HG02870 (cell line): ENCODE results near the gene BTBD9.

ENCODE experiments used
- ATAC-seq: cut with Tn5 transposase; IDR thresholded peaks from one replicate; pipeline ENCODE4 v1.9.1; 2021; ENCODE audit warnings: mild to moderate bottlenecking, moderate library complexity; ENCODE audit not compliant: unreplicated experiment

The BTBD9 gene

GRCh38 chr6:38489951-38490350 lies 149.8 kb downstream of the BTBD9 start:
- no peak for ATAC-seq

DNA sequence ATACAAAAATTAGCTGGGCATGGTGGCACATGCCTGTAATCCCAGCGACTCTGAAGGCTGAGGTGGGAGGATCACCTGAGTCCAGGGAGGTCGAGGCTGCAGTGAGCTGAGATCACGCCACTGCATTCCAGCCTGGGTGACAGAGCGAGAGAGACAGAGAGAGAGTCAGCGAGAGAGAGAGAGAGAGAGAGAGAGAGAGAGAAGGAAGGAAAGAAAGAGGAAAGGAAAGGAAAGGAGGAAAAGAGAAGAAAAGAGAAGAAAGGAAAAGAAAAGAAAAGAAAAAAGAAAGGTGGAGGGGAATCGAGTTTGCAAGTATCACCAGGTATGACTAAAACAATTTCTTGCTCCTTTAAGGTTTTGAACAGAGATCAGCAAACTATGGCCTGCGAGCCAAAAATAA lies 152.3 kb downstream of the BTBD9 start:
- ATAC-seq: no peak

DNA sequence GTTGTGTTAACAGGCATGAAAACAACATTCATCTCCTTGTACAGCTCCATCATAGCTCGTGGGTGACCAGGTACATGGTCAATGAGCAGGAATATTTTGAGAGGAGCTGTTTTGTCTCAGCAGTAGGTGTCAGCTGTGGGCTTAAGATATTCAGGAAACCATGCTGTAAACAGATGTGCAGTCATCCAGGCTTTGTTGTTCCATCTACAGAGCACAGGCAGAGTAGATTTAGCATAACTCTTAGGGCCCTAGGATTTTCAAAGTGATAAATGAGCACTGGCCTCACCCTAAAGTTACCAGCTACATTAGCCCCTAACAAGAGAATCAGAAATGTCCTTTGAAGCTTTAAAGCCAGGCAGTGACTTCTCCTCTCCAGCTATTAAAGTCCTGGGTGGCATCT lies 154.2 kb downstream of the BTBD9 start:
- ATAC-seq: no peak

GRCh38 chr6:38484656-38485055 lies 155.1 kb downstream of the BTBD9 start:
- no peak for ATAC-seq

GRCh38 chr6:38483526-38483925 lies 156.2 kb downstream of the BTBD9 start:
- ATAC-seq: peak; percentile 80

GRCh38 chr6:38482466-38482865 lies 157.3 kb downstream of the BTBD9 start:
- ATAC-seq: no peak

DNA sequence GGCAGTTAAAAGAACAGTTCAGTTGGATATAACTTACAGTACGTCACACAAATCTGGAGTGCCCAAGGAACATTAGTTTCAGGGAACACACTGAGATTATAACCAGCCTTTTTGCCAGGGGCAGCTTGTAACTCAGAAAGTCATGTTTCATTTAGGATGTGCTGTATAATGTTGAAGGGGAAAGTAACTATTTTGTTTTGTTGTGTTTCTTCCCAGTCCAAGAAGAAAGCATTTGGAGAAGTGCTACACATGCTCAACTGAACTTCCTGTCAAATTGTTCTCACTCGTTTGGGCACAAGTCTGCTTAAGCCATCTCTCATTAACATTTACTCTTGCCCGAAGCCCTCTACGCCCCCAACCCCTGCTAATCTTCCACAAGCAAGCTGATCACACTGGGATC lies 157.9 kb downstream of the BTBD9 start:
- no peak for ATAC-seq

- no peak for ATAC-seq
Measured at GRCh38 chr6:38481211-38481836, 158.4 kb downstream of the BTBD9 start.

GRCh38 chr6:38480036-38480435 lies 159.7 kb downstream of the BTBD9 start:
- ATAC-seq: no peak

- ATAC-seq: no peak
Measured at GRCh38 chr6:38479331-38479730, 160.4 kb downstream of the BTBD9 start.

- no peak for ATAC-seq
Measured at GRCh38 chr6:38477680-38478260, 162.0 kb downstream of the BTBD9 start.

DNA sequence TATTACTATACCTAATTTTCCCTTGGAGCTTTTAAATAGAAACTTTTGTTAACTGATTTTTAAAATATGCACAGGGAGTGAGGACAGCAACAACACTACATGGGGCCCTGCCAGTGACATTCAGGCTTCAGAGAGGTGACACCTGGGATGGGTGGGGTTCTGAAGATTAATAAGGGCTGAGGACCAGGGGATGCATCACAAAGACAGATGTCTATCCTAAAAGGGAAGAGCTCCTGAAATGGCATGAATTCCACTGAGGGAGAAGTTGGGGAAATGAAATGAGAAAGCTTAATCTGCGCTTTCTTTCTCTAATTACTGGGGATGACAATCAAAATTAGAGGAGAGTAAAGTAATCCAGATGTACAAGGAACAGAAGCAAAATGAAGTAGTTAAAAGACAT lies 162.8 kb downstream of the BTBD9 start:
- no peak for ATAC-seq

GRCh38 chr6:38476141-38476540 lies 163.6 kb downstream of the BTBD9 start:
- no peak for ATAC-seq

DNA sequence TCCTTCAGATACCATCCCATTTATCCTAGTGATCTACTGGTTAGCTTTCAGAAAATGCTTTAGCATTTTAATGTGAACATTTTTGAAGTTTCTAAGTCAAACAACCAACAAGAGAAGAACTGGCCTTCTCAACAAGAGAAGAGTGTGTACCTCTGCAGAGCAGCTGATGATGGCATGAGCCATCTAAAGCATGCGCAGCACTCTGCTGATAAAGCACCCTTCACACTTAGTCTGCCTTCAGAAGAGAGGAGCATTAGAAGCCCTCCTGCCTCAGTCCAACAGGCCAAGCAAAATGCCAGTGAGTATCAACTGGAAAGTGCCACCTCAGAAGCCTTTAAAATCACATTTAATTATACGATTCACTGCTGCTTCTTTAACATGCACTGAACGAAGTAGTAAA lies 169.2 kb downstream of the BTBD9 start:
- no peak for ATAC-seq

- ATAC-seq: no peak
Measured at GRCh38 chr6:38467566-38467965, 172.2 kb downstream of the BTBD9 start.

GRCh38 chr6:38460186-38460585 lies 179.5 kb downstream of the BTBD9 start:
- no peak for ATAC-seq

DNA sequence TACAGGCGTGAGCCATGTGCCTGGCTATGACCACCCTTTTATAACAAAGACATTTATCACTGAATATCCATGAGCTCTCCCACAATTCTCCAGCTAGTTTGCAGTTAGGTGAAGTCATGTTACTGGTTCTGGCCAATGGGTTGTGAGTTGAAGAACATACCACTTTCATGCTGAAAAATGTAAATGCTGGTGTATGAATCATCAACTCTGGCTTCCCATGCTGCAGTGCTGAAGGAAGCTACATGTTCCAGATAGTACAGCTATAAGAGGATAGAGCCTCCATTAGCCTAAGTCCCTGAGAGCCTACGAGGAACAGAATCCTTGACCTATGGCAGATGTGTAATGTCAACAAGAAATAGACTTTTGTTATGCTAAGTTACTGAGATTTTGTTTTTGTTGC lies 180.4 kb downstream of the BTBD9 start:
- ATAC-seq: no peak

- no peak for ATAC-seq
Measured at GRCh38 chr6:38453861-38454260, 185.9 kb downstream of the BTBD9 start.

DNA sequence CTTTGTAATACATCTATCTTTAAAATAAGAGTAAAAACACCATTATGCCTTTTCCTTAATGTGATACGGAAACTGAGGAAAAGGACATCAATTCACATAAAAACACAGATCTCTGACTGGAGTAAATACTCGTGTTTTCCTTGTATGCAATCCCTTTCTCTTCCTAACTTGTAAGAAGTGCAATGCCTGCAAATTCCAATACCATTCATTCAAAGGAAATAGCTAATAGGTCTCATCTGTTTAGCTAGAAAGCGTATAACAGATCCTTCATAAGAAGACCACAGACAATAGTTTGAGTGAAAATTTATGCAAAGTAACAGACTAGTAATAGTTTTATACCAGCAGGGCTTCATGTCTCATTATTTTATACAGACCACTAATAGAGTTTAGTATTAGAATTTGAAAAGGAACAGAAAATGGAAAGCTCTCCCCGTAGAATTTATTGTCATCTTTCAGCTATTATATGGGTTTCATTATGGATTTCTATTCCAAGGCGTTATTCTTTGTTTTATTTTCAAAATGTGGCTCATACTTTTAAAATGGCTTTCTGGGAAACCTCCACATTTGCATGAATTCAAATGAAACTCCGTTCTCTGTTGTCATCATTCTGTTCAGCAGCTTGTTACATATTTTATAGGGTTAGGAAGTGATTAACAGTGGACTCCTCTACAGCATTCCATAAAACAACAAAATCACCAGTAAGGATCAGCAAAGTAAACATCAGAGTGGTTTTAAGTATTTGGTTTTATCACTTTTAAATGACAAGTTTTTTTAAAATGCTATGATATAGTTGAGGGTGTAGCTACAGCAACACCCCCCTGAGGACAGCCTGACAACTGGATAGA lies 186.7 kb downstream of the BTBD9 start:
- ATAC-seq: no peak

DNA sequence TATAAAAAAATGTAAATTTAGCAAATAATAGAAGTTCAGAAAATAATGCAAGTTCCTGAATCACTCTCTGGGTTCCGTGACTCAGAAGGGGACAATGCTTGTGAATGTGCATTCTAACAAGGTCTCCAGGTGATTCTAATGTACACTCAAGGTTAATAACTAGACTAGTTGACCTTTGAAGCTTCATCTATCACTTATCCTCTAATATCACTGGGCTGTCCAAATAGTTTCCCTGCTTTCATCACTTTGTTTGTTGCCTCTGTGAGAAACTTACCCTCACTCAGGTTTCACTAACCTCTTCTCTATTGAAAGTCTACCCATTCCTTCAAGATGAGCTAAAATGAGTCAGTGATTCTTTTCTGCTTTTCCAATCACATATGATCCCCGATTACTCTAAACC lies 189.0 kb downstream of the BTBD9 start:
- ATAC-seq: no peak

DNA sequence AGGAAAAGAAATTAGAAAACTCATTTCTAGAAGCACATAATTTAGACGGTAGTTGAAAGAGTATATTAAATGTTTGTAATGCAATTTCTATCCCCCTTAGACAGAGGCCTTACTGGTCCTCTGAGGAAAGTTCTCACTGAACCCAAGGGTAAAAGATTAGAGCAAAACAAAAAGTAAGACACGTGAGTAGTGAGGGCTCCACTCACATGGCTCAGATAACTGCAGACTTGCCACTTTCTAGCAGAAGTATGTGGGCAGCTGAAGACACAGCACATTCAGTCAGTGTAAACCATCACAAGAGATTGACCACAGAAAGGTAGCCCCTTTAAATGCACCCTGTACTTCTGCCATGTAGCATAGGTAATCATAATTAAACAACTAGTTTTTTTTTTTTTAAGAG lies 193.8 kb downstream of the BTBD9 start:
- ATAC-seq: no peak

DNA sequence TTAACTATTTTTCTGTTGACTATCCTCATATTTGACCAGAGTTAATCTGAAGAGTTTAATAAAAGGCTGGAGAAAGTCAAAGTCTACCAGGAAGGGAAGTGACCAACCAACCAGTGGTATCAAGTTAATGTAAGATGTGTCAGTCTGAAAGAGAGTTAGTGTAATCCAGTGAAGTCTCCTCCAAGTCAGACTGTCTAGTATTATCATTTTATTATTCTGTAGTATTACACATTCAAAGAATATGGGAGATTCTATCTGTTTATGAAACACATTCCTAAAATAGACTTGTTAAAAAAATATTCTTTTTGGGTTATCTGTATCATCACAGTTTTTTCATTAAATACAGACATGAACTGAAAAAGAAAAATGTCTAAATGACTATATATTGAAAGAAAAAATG lies 194.4 kb downstream of the BTBD9 start:
- no peak for ATAC-seq
